Osteoblast (primary cell): ENCODE results near the gene SLC23A2. TPM values are rescaled to one million over a fixed set of nuclear protein-coding genes. Genes with fewer than 3 reads are reported as not detected.
A peak's percentile ranks its signal among the peaks of the same experiment; 100 is the strongest.

Source experiments
- DNase-seq: peaks from one replicate; pipeline ENCODE4 v3.0.0; 2011; ENCODE audit warnings: low spot score, mixed read lengths; ENCODE audit not compliant: insufficient read length; ENCODE audit errors: missing footprints
- H2AFZ ChIP-seq: 2 replicates; pipeline ENCODE4 v1.6.0; 2011; ENCODE audit warnings: mild to moderate bottlenecking, low read length
- H3K27ac ChIP-seq: 2 replicates; pipeline ENCODE4 v1.5.1; 2011; ENCODE audit warnings: mild to moderate bottlenecking, low read depth, low read length, moderate library complexity
- H3K27me3 ChIP-seq: 2 replicates; pipeline ENCODE4 v1.6.0; 2012; ENCODE audit warnings: mild to moderate bottlenecking, control low read depth, inconsistent platforms, low read length, moderate library complexity; ENCODE audit not compliant: insufficient read depth
- H3K36me3 ChIP-seq: 2 replicates; pipeline ENCODE4 v1.5.1; 2011; ENCODE audit warnings: mild to moderate bottlenecking, low read length, control low read depth, moderate library complexity; ENCODE audit not compliant: insufficient read depth
- H3K4me1 ChIP-seq: 2 replicates; pipeline ENCODE4 v1.5.1; 2011; ENCODE audit warnings: mild to moderate bottlenecking, low read length, control low read depth, moderate library complexity; ENCODE audit not compliant: insufficient read depth
- H3K4me2 ChIP-seq: 2 replicates; pipeline ENCODE4 v1.6.0; 2011; ENCODE audit warnings: mild to moderate bottlenecking, low read length; ENCODE audit not compliant: insufficient read depth
- H3K4me3 ChIP-seq: fragments of 200-600 bp; sonication (generic); 3 replicates; pipeline ENCODE4 v1.5.1; 2012; ENCODE audit warnings: mild to moderate bottlenecking, low read length, inconsistent platforms; ENCODE audit not compliant: insufficient read depth
- H3K79me2 ChIP-seq: 2 replicates; pipeline ENCODE4 v1.6.0; 2012; ENCODE audit warnings: mild to moderate bottlenecking, low read length, control low read depth, inconsistent platforms; ENCODE audit not compliant: insufficient read depth
- H3K9me3 ChIP-seq: 2 replicates; pipeline ENCODE4 v1.5.1; 2011; ENCODE audit warnings: low read depth, low read length, control low read depth
- H4K20me1 ChIP-seq: 2 replicates; pipeline ENCODE4 v1.6.0; 2012; ENCODE audit warnings: mild to moderate bottlenecking, low read length, control low read depth; ENCODE audit not compliant: insufficient read depth
- total RNA-seq: library from RNA; depleted of rRNA; stranded (reverse); fragments of >200 nt; gene quantifications from 2 replicates; pipeline ENCODE4 v1.2.3, GENCODE V29; 2012
- TF ChIP-seq, protein P1 (sequence below): IDR thresholded peaks from 2 replicates; pipeline ENCODE4 v1.5.1; 2011; ENCODE audit warnings: mild to moderate bottlenecking, low read depth, low read length, moderate library complexity; ENCODE audit errors: extremely low read depth

Gene SLC23A2
- total RNA-seq, 1 donor = 20.6 TPM

DNA sequence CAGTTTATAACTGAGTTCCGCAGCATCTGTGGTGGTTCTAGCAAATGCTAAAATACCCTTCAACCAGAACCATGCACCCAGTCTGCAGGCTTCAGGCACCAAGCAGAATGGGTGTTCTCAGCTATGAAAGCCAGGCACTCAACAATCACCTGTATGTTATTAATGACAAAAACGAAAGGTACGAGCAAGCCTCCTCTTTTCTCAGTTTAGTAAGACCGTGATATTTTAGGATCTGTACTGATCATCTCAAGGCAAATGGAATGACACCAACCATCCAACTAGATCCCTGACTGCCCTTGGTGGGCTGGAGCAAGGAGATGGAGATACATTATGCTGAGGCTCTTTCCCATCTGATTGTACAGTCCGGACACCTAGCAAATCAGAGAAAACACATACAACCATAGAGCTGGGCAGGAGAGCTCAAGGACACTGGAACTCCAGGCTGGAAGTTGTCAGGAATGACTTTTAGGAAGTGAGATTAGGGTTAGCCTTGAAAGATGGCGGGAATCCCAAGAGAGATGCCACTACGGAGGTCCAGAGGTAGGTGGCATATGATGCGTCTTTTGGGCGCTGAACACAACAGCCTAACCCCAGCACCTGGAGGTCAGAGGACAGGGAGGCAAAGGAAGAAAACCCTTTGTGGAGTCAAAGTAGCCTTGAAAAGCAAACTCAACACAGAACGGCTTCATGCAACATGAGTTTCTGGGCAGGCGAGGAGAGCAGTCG is 33.4 kb downstream of the SLC23A2 start:
- no peaks in the 10 kb centered on the region for H3K27me3 ChIP-seq
- H3K36me3 ChIP-seq = peaks cover 14% of the 10 kb centered on the region
- H3K4me3 ChIP-seq = no peak overlapping the region
- no peak overlapping the region for H3K27ac ChIP-seq
- peaks cover 5% of the 10 kb centered on the region for H3K4me1 ChIP-seq
- DNase-seq = no peak
- H2AFZ ChIP-seq = no peak overlapping the region
- H3K9me3 ChIP-seq = no peaks in the 10 kb centered on the region
- TF ChIP-seq, protein P1, sequence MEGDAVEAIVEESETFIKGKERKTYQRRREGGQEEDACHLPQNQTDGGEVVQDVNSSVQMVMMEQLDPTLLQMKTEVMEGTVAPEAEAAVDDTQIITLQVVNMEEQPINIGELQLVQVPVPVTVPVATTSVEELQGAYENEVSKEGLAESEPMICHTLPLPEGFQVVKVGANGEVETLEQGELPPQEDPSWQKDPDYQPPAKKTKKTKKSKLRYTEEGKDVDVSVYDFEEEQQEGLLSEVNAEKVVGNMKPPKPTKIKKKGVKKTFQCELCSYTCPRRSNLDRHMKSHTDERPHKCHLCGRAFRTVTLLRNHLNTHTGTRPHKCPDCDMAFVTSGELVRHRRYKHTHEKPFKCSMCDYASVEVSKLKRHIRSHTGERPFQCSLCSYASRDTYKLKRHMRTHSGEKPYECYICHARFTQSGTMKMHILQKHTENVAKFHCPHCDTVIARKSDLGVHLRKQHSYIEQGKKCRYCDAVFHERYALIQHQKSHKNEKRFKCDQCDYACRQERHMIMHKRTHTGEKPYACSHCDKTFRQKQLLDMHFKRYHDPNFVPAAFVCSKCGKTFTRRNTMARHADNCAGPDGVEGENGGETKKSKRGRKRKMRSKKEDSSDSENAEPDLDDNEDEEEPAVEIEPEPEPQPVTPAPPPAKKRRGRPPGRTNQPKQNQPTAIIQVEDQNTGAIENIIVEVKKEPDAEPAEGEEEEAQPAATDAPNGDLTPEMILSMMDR = no peak
- no peaks in the 10 kb centered on the region for H4K20me1 ChIP-seq
- no peak overlapping the region for H3K4me2 ChIP-seq
- H3K79me2 ChIP-seq = peaks cover 21% of the 10 kb centered on the region

DNA sequence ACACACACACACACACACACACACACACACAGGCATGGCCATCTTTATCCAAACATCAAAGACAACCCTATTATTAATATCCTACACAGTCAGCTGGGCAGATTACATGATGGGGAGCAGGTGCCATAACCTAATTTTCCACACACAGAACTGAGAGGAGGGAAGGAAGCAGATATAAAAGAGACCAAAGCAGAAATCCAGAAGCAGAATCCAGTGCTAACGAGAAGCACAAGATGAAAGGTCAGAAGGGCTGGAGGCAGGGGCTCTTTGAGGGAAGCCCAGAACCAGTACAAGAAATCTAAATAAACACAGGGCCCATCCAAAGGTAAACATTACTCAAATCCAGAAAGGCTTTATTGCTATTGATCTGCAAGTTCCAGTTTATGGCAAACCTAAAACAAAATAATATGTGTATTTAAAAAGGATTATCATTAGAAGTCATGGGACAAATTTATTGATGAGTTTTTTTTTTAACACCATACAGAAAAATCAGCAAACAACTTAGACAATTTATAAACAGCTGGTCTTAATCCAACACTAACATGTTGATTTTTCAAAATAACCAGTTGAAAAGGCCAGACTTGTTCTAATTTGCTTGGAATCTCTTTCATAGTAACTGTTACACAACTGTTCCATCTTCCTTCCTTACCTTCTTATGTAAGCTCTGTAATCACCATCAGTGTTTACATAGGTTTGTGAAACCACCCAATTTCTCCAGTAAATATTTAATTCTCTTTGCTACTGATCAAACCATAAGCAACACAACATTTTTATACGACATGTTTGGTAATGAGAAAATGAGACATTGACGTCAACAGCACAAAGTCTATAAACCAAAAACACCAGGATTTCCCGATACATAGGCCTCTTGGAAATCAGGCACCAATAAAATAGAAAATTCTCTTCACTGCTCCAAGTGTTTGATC is 34.2 kb downstream of the SLC23A2 start:
- TF ChIP-seq, protein P1 = no peak
- Histone ChIP-seq H2AFZ (no peak overlapping the region), H3K79me2 (peaks cover 20% of the 10 kb centered on the region), H3K27me3 (no peaks in the 10 kb centered on the region), H3K4me1 (peaks cover 4% of the 10 kb centered on the region), H4K20me1 (no peaks in the 10 kb centered on the region), H3K27ac (no peak overlapping the region), H3K4me2 (no peak overlapping the region), H3K4me3 (no peak overlapping the region), H3K9me3 (no peaks in the 10 kb centered on the region), H3K36me3 (peaks cover 14% of the 10 kb centered on the region)
- DNase-seq = no peak

DNA sequence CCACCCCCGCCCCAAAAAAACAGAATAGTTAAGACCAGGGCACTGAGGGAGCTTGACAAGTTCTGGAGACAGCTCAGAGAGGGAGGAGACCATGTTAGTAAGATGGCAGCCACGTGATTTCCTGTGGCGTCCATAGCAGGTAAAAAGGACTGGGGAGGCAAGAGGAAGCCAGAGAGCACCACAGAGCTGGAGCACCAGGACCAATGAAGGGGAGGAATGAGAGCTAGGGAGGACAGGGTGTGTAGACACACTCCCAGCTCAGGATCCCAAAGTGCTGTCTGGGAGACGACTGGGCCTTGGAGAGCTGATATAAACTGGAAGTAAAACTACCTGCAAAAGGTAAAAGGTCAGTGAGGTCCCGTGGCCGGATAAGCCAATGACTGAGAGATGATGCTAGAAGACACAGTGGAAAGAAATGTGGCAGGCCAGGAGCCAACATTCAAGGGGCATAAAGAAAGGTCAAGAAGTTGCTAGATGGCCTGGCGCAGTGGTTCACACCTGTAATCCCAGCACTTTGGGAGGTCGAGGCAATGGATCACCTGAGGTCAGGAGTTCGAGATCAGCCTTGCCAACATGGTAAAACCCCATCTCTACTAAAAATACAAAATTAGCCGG is 39.0 kb downstream of the SLC23A2 start:
- H3K27ac ChIP-seq = peak overlapping the region; percentile 84
- peaks cover 9% of the 10 kb centered on the region for H3K79me2 ChIP-seq
- no peak for DNase-seq
- peaks cover 18% of the 10 kb centered on the region for H3K4me1 ChIP-seq
- no peak overlapping the region for H3K4me3 ChIP-seq
- peak overlapping the region; percentile 24 for H3K4me2 ChIP-seq
- H3K9me3 ChIP-seq = no peaks in the 10 kb centered on the region
- H3K27me3 ChIP-seq = no peaks in the 10 kb centered on the region
- H3K36me3 ChIP-seq = no peaks in the 10 kb centered on the region
- H4K20me1 ChIP-seq = no peaks in the 10 kb centered on the region
- TF ChIP-seq, protein P1 = no peak
- no peak overlapping the region for H2AFZ ChIP-seq
